Hematopoietic multipotent progenitor cell treated with erythropoietin and hydrocortisone succinate and interleukin-3 and kit ligand, for 15 days (in vitro differentiated cells): ENCODE results near the gene TNFRSF18.

Experiments
- DNase-seq: peaks from one replicate; pipeline ENCODE4 v3.0.0-alpha.2; 2015; ENCODE audit warnings: low spot score

The TNFRSF18 gene

GRCh38 chr1:1228596-1229321 lies 22.4 kb upstream of the TNFRSF18 start:
- DNase-seq: no peak

DNA sequence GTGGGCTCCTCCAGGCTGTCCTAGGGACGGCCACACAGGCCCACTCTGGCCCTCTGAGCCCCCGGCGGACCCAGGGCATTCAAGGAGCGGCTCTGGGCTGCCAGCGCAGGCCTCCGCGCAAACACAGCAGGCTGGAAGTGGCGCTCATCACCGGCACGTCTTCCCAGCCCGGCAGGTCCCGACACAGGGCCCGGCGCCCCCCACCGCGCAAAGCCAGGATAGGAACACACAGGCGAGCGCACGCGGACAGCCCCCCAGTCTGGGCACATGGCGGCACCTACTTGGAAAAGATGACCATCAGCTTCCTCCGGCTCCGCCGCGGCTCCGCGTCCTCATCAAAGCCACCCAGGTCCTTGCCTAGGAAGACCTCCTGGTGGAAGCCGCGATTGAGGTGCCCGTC lies 21.8 kb upstream of the TNFRSF18 start:
- no peak for DNase-seq

DNA sequence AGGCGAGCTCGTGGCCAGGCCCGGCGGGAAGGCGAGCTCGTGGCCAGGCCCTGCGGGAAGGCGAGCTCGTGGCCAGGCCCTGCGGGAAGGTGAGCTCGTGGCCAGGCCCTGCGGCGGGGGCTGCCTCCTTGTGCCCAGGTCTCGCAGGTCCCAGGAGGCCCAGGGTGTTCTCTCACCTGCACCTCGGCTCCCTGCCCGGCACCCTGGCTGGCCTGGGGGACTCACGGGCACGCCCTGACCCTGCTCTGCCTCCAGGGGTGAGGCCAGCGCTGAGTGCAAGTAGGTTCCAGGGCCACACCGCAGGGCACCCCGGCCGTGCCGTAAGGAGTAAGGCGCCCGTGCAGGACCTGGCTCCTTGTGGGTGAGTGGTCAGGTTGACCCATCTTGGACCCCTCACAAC lies 21.0 kb upstream of the TNFRSF18 start:
- no peak for DNase-seq

GRCh38 chr1:1226566-1227362 lies 20.4 kb upstream of the TNFRSF18 start:
- no peak for DNase-seq

GRCh38 chr1:1225913-1226312 lies 19.5 kb upstream of the TNFRSF18 start:
- no peak for DNase-seq

GRCh38 chr1:1225238-1225845 lies 18.9 kb upstream of the TNFRSF18 start:
- no peak for DNase-seq

DNA sequence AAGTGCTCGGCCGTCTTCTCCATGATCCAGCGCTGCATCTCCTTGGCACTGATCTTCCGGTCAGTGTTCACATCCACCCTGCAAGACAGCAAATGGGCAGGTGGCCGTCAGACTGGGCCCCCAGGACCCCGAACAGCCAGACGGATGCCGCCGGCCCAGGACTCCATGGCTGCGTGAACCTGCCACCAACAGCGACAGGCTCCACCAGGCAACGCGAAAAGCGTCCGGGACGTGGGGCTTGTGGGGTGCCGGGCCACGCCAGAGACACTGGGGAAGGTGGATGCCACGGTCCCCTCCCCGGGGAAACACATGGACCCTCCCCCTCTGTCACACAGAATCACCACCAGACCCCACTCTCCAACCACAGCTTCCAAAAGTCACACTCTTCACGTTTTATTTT lies 17.5 kb upstream of the TNFRSF18 start:
- no peak for DNase-seq

GRCh38 chr1:1223321-1223720 lies 16.9 kb upstream of the TNFRSF18 start:
- no peak for DNase-seq

DNA sequence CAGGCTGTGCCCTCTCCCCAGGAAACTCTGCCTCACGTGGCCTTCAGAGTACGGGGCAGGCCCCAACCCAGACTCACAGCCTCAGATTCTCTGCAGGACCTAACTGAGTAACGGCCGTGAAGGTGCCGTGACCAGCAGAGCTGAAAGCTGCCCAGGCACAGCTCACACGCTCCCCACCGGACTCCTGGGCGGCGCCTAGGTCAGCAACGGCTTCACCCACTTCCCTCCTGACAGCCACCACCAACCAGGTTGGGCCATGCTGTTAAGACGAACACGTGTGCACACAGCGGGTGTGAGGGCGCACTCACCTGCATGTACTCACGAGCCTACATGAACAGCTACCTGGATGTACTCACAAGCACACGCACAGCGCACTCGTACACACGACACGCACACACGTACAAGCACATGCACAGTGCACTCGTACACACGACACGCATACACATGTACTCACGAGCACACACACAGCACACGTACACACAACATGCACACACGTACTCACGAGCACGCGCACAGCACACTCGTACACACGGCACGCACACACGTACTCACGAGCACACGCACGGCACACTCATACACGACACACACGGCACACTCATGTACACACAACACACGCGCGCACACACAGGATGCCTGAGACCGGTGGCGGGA lies 16.3 kb upstream of the TNFRSF18 start:
- DNase-seq: no peak

DNA sequence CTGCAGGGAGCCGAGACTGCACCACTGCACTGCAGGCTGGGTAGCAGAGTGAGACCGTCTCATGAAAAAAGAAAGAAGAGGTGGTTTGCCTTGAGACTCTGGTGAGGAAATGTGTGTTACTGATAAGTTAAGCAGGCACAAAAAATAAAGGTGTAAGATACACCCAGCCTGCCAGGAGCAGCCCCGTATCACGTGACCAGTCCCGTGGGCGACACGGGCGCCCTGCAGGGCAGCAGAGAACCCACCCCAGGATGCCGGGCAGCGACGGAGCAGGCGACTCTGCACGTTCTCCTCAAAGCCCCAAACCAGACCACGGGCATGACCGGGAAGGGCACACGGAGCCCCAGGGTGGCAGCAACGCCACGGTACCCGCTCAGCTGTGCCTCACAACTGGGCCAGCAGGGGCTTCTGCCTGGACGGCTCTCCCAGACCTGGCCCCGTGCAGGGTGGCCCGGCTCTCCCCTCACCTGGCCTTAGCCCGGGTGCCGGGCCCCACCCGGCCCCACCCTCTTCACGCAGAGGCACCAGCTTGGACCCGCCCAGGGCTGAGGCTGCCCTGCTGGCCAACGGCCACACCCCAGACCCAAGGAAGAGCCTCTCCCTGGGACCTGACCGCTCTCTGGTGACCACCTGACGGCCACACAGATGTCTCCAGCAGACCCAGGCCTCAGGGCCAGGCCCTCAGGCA lies 15.6 kb upstream of the TNFRSF18 start:
- DNase-seq: no peak

- DNase-seq: no peak
These were observed 13.8 kb upstream of the TNFRSF18 start for GRCh38 chr1:1220197-1220596.

DNA sequence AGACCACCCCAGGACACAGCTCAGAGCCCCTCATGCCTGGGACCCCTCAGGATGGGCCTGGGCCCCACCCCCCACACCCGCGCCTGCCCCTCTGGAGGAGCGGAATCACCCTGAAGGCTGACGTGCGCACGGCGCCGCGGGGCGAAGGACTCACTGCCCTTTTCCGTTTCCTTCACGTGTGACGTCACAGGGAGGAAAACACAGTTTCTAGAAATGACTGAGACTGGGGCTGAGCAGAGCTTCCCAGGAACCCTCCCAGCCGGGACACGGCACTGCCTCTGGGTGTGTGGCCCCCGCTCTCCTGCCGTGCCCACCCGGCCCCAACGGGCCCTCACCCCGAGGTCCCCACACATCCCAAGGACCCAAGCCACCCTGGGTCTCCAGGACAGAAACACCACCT lies 12.9 kb upstream of the TNFRSF18 start:
- DNase-seq: no peak

- no peak for DNase-seq
These were observed 12.3 kb upstream of the TNFRSF18 start for GRCh38 chr1:1218524-1219200.

DNA sequence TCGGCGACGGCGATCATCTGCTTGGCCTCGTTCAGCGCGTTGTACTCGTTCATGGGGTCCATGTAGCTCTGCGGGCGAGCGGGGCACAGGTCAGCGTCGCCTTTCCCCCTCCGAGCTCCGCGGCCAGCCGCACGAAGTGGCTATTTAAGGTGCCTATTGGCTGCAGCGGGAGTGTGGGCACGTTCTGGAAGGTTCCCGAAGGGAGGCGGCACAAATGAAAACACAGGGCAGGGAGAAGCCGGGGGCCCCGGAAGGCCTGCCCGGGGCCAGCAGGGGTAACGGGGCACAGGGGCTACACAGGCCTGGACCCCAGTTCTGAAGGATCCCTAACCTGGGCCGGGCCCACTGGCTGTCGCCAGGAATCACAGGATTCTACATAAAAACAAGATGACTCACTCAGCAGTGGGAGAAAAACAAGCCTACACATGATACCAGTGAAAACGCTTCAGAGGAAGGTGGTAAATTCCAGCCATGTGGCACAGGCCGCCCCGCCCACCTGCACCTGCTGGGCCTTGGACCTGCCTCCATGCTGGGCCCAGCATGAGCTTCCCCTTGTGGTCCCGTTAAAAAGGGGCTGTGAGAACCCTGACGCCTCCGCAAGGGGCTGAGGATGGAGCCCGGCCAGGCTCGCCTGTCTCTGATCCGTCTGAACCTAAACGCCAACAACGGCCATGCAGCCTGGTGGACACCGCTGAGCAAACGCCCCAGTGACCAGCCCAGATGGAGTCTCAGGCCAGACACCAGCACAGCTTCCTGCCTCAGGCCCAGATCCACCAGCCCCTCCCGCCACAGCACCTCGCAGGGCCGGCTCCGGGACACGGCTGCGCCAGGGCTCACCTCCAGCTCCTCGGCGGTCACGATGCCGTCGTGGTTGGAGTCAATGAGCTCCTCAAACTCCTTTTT lies 11.5 kb upstream of the TNFRSF18 start:
- DNase-seq: no peak

GRCh38 chr1:1216770-1217620 lies 10.6 kb upstream of the TNFRSF18 start:
- DNase-seq: no peak

DNA sequence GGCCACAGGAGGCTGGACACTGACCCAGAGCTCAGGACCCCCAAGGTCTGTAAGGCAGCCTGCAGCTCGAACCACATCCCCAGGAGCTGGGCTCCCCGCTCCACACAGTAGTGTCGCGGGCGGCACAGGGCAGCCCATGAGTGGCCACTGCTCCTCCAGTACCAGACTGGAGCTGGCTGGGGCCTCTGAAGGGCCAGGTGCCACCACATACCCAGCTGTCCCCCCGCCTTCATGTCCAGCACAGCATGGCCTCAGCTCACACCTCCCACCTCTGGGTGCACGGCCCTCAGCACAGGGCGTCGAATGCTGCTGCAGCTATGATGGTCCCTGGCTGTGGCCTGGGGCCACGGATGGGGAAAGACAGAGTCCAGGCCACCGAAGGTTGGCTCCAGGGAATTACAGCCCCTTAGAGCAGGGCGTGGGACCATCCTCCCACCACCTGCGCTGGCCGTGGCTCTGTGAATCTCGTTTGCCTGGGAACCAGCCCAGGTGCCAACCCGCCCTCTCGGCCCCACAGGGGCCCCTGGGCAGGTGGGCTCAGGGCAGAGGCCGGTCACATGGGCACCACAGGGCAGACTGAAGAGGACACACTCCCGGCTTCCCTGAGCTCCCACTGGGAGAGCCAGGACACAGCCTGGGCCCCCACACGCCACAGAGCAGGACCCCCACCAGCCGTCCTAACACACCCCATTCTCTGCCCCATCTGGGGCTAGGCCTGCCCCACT lies 9.7 kb upstream of the TNFRSF18 start:
- no peak for DNase-seq

DNA sequence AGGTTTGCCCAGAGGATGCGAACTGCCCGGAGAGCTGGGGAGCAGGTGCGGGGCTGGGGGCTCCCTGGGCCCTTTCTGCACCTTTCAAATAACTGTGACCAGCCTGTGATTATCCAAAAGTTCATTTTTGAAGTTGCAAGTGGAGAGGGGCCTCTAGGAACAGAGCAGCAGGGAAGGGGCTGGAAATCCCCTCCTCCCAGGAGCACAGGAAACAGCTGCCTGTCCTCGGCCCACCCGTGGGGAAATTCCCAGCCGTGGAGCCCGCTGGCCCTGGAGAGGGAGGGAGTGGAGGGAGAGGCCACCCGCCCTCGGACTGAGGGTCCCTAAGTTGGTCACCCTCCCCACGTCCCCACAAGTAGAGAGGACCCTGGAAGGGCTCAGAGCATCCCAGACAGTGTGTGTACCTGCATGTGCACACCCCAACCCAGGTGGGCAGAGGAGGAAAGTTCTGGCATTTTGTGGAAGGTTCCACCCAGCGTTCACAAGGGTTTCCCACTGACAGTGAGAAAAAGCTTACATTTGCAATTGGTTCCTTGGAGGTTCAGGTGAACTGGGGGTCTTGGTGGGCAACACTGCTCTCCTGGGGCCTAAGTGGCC lies 8.8 kb upstream of the TNFRSF18 start:
- no peak for DNase-seq
